IMR-90 (cell line): ENCODE data around the gene DNAJC11. TPM values are rescaled to one million over a fixed set of nuclear protein-coding genes. Genes with fewer than 3 reads are reported as not detected.
A peak's percentile ranks its signal among the peaks of the same experiment; 100 is the strongest.

ENCODE experiments used
- ATAC-seq: fragments of 200-7000 bp; cut with Tn5 transposase; 2 replicates; pipeline ENCODE4 v1.9.1; 2020; ENCODE audit warnings: low read depth, mild to moderate bottlenecking, moderate library complexity
- BruUV-seq: library from RNA; stranded (reverse); fragments of 400-500 nt; replicated peaks from 2 replicates; lab custom pipeline; 2021; lab: Mats Ljungman, UMichigan
- CTCF ChIA-PET: fragments of 300-600 bp; formaldehyde crosslinking; extraction: SDS; loops from one replicate; lab custom pipeline; 2021; ENCODE audit warnings: antibody characterized with exemption; lab: Yijun Ruan, JAX
- POLR2A ChIA-PET: fragments of 300-600 bp; sonication (Branson Sonifier 250); formaldehyde crosslinking; loops from one replicate; lab custom pipeline; 2022; ENCODE audit warnings: antibody characterized with exemption; ENCODE audit not compliant: unreplicated experiment; lab: Charles Lee
- DNase-seq: peaks from one replicate; pipeline ENCODE4 v3.0.0; 2013
- H2AFZ ChIP-seq: replicated peaks from 2 replicates; pipeline ENCODE3; 2013; ENCODE audit warnings: low read length, mild to moderate bottlenecking; ENCODE audit not compliant: poor library complexity
- H2AK5ac ChIP-seq: 2 replicates; pipeline ENCODE4 v1.6.1; 2013; ENCODE audit warnings: low read depth, low read length, inconsistent platforms
- H2AK9ac ChIP-seq: replicated peaks from 2 replicates; pipeline ENCODE3; 2013; ENCODE audit warnings: mild to moderate bottlenecking, low read depth, low read length, moderate library complexity; ENCODE audit not compliant: poor library complexity
- H2BK120ac ChIP-seq: 2 replicates; pipeline ENCODE4 v1.6.1; 2013; ENCODE audit warnings: low read depth, low read length, inconsistent platforms
- H2BK15ac ChIP-seq: 3 replicates; pipeline ENCODE4 v1.6.1; 2013; ENCODE audit warnings: low read depth, low read length, inconsistent platforms
- H2BK20ac ChIP-seq: 2 replicates; pipeline ENCODE4 v1.6.1; 2013; ENCODE audit warnings: low read depth, mild to moderate bottlenecking, inconsistent platforms, low read length, moderate library complexity
- H2BK5ac ChIP-seq: 2 replicates; pipeline ENCODE4 v1.6.1; 2013; ENCODE audit warnings: mild to moderate bottlenecking, low read depth, low read length, inconsistent platforms; ENCODE audit not compliant: poor library complexity, severe bottlenecking
- H3K14ac ChIP-seq: replicated peaks from 2 replicates; pipeline ENCODE4 v1.6.1; 2013; ENCODE audit warnings: low read depth, low read length, inconsistent platforms
- H3K18ac ChIP-seq: 2 replicates; pipeline ENCODE4 v1.6.1; 2013; ENCODE audit warnings: low read depth, low read length, control low read depth
- H3K23ac ChIP-seq: 2 replicates; pipeline ENCODE4 v1.6.1; 2013; ENCODE audit warnings: low read depth, low read length, inconsistent platforms
- H3K27ac ChIP-seq: 2 replicates; pipeline ENCODE4 v1.5.1; 2013; ENCODE audit warnings: mild to moderate bottlenecking, control low read depth, low read length; ENCODE audit not compliant: insufficient read depth
- H3K27me3 ChIP-seq: 2 replicates; pipeline ENCODE4 v1.6.1; 2013; ENCODE audit warnings: low read length; ENCODE audit not compliant: control insufficient read depth, insufficient read depth
- H3K36me3 ChIP-seq: 2 replicates; pipeline ENCODE4 v1.6.1; 2013; ENCODE audit warnings: low read length, mixed read lengths; ENCODE audit not compliant: control insufficient read depth, insufficient read depth
- H3K4ac ChIP-seq: 2 replicates; pipeline ENCODE4 v1.6.1; 2013; ENCODE audit warnings: low read depth, low read length, inconsistent platforms
- H3K4me1 ChIP-seq: 2 replicates; pipeline ENCODE4 v1.6.1; 2013; ENCODE audit warnings: low read length, mixed read lengths; ENCODE audit not compliant: control insufficient read depth, insufficient read depth
- H3K4me2 ChIP-seq: 2 replicates; pipeline ENCODE4 v1.6.1; 2013; ENCODE audit warnings: low read depth, mild to moderate bottlenecking, control low read depth, low read length, moderate library complexity
- H3K4me3 ChIP-seq: 2 replicates; pipeline ENCODE4 v1.5.1; 2013; ENCODE audit warnings: low read depth, mild to moderate bottlenecking, control low read depth, low read length, moderate library complexity; ENCODE audit not compliant: insufficient read depth
- H3K56ac ChIP-seq: 2 replicates; pipeline ENCODE4 v1.6.1; 2013; ENCODE audit warnings: low read length, inconsistent platforms; ENCODE audit not compliant: insufficient read depth; ENCODE audit errors: extremely low read depth
- H3K79me1 ChIP-seq, 2 experiments: 2 replicates each; pipeline ENCODE4 v1.6.1; 2013; ENCODE audit warnings: low read length in 2 of 2, inconsistent platforms in 1 of 2, low read depth in 1 of 2
- H3K9ac ChIP-seq: 2 replicates; pipeline ENCODE4 v1.6.1; 2013; ENCODE audit warnings: low read depth, low read length, control low read depth
- H3K9me1 ChIP-seq: 2 replicates; pipeline ENCODE4 v1.6.1; 2013; ENCODE audit warnings: low read length, inconsistent platforms; ENCODE audit not compliant: insufficient read depth
- H3K9me3 ChIP-seq: 2 replicates; pipeline ENCODE4 v1.6.1; 2013; ENCODE audit warnings: low read length; ENCODE audit not compliant: control insufficient read depth, insufficient read depth
- H4K20me1 ChIP-seq: 2 replicates; pipeline ENCODE4 v1.6.1; 2013; ENCODE audit warnings: low read length, inconsistent platforms; ENCODE audit not compliant: insufficient read depth
- H4K5ac ChIP-seq: 2 replicates; pipeline ENCODE4 v1.6.1; 2013; ENCODE audit warnings: mild to moderate bottlenecking, low read depth, low read length, control low read depth
- H4K8ac ChIP-seq, 2 experiments: 2 replicates each; pipeline ENCODE4 v1.6.1; 2013; ENCODE audit warnings: low read depth in 2 of 2, low read length in 2 of 2, control low read depth in 1 of 2, inconsistent platforms in 1 of 2
- H4K91ac ChIP-seq: 2 replicates; pipeline ENCODE4 v1.6.1; 2013; ENCODE audit warnings: low read depth, low read length, inconsistent platforms; ENCODE audit not compliant: insufficient read depth
- BHLHE40 ChIP-seq: fragments of 150-350 bp; IDR thresholded peaks from 2 replicates; pipeline ENCODE4 v1.6.1; 2016; ENCODE audit warnings: mild to moderate bottlenecking, low read depth, low read length
- CEBPB ChIP-seq: IDR thresholded peaks from 2 replicates; pipeline ENCODE4 v1.6.1; 2012; ENCODE audit warnings: low read depth, low read length, improper control_type of control experiment
- CHD1 ChIP-seq: IDR thresholded peaks from 2 replicates; pipeline ENCODE4 v1.6.1; 2012; ENCODE audit warnings: low read depth, low read length, improper control_type of control experiment
- ELK1 ChIP-seq: fragments of 150-350 bp; IDR thresholded peaks from 2 replicates; pipeline ENCODE4 v1.6.1; 2016; ENCODE audit warnings: low read depth, mild to moderate bottlenecking, low read length, moderate library complexity, borderline replicate concordance
- FOS ChIP-seq: fragments of 150-350 bp; IDR thresholded peaks from 2 replicates; pipeline ENCODE4 v1.6.1; 2016; ENCODE audit warnings: low read depth, low read length
- MAFK ChIP-seq: IDR thresholded peaks from 2 replicates; pipeline ENCODE4 v1.6.1; 2012; ENCODE audit warnings: low read depth, low read length, improper control_type of control experiment
- MAZ ChIP-seq: IDR thresholded peaks from 2 replicates; pipeline ENCODE4 v1.6.1; 2012; ENCODE audit warnings: low read depth, mild to moderate bottlenecking, low read length, improper control_type of control experiment, moderate library complexity, borderline replicate concordance
- MXI1 ChIP-seq: IDR thresholded peaks from 2 replicates; pipeline ENCODE4 v1.6.1; 2012; ENCODE audit warnings: low read depth, mild to moderate bottlenecking, low read length, moderate library complexity, borderline replicate concordance
- NFE2L2 ChIP-seq: fragments of 150-350 bp; IDR thresholded peaks from 2 replicates; pipeline ENCODE4 v1.6.1; 2016; ENCODE audit warnings: low read depth, mild to moderate bottlenecking, low read length
- POLR2A ChIP-seq: IDR thresholded peaks from 2 replicates; pipeline ENCODE4 v1.6.1; 2012; ENCODE audit warnings: mild to moderate bottlenecking, low read depth, low read length
- RAD21 ChIP-seq: IDR thresholded peaks from 2 replicates; pipeline ENCODE4 v1.6.1; 2012; ENCODE audit warnings: low read length, improper control_type of control experiment
- RCOR1 ChIP-seq: IDR thresholded peaks from 2 replicates; pipeline ENCODE4 v1.6.1; 2012; ENCODE audit warnings: mild to moderate bottlenecking, low read length, improper control_type of control experiment; ENCODE audit not compliant: insufficient replicate concordance
- SMC3 ChIP-seq: fragments of 150-350 bp; IDR thresholded peaks from 2 replicates; pipeline ENCODE4 v1.6.1; 2016; ENCODE audit warnings: low read depth, mild to moderate bottlenecking, antibody characterized with exemption, low read length, moderate library complexity
- WGBS, 2 experiments: methylation state at CpG; one replicate each; pipeline versions ENCODE4 v1.1.5 to v1.1.7; 2013; ENCODE audit warnings: missing lambda C conversion rate in 2 of 2; ENCODE audit not compliant: insufficient read length in 1 of 2; ENCODE audit errors: extremely low coverage in 2 of 2; 5-methylcytosine and 5-hydroxymethylcytosine counted together
- dilution Hi-C: fragments of 300-500 bp; cut with HindIII; formaldehyde crosslinking; loops from one replicate; pipeline ENCODE4 v1.14.3; 2018; ENCODE audit warnings: low sequenced_read_pairs; ENCODE audit not compliant: unreplicated experiment
- in situ Hi-C: fragments of 300-500 bp; cut with MboI; formaldehyde crosslinking; loops from 3 replicates; pipeline ENCODE4 v1.14.3; 2019; ENCODE audit warnings: low sequenced_read_pairs, inconsistent platforms, mixed read lengths
- intact Hi-C: fragments of 100-400 bp; cut with micrococcal nuclease; formaldehyde crosslinking; loops from 2 replicates; pipeline ENCODE4 v1.10.0; 2022
- polyA plus RNA-seq, 3 experiments: library from polyadenylated mRNA; depleted of rRNA; stranded (reverse); fragments of >200 nt; gene quantifications; 2 replicates each; pipeline ENCODE4 v1.2.3, GENCODE V29; 2012; ENCODE audit warnings: low replicate concordance in 1 of 3
- total RNA-seq: library from RNA; depleted of rRNA; stranded (reverse); fragments of >200 nt; gene quantifications from 2 replicates; pipeline ENCODE4 v1.2.3, GENCODE V29; 2012
- TF ChIP-seq, protein P1 (sequence below): conservative IDR thresholded peaks from 2 replicates; pipeline ENCODE4 v1.5.1; 2012; ENCODE audit warnings: mild to moderate bottlenecking, low read depth, low read length, improper control_type of control experiment
- TF ChIP-seq, protein P2 (sequence below): fragments of 150-350 bp; IDR thresholded peaks from 2 replicates; pipeline ENCODE4 v1.6.1; 2017; ENCODE audit warnings: mild to moderate bottlenecking, antibody characterized with exemption, low read length, low read depth

The DNAJC11 gene
- total and polyA plus RNA-seq, 2 of the 4 experiments (the other 2 are of a cell fraction) = 38.7 to 48.5 TPM

GRCh38 chr1:6674771-6675170 is 26.8 kb downstream of the DNAJC11 start:
- no peak overlapping the region for H4K8ac ChIP-seq
- peaks cover 13 to 36% of the 10 kb centered on the region in 2 experiments for H3K79me1 ChIP-seq
- H2AFZ ChIP-seq = no peak overlapping the region
- peaks cover 20% of the 10 kb centered on the region for H3K36me3 ChIP-seq
- no peaks in the 10 kb centered on the region; the same call in none of the 2 replicates for H3K9me1 ChIP-seq
- H4K91ac ChIP-seq = no peak overlapping the region
- no peak overlapping the region for H3K4me2 ChIP-seq
- H4K5ac ChIP-seq = no peak overlapping the region; the same call in 1 of the 2 replicates
- no peak overlapping the region for H3K14ac ChIP-seq
- ChIA-PET POLR2A (interaction anchor here (0.5 kb wide), 1 partner anchor 20 kb away, joined by 3 read pairs; no protein-coding TSS in a partner anchor), CTCF (no interaction called here)
- WGBS, 2 experiments = no CpG with 5 or more reads among the region's 1 CpG
- no peaks in the 10 kb centered on the region for H3K27me3 ChIP-seq
- no peak overlapping the region for H2BK15ac ChIP-seq
- peak; percentile 41 for ATAC-seq
- H2AK9ac ChIP-seq = no peak overlapping the region
- BruUV-seq = no TSS peak
- H2BK20ac ChIP-seq = no peak overlapping the region
- no peak overlapping the region for H3K18ac ChIP-seq
- in situ Hi-C loops (no loop called here), intact Hi-C loops (no loop called here), dilution Hi-C loops (no loop called here)
- peak overlapping the region; percentile 39 for H2BK5ac ChIP-seq
- no peak overlapping the region for H3K23ac ChIP-seq
- no peak for DNase-seq
- TF ChIP-seq MAFK (no peak), SMC3 (no peak), CEBPB (no peak), RAD21 (no peak), MXI1 (no peak), NFE2L2 (no peak), BHLHE40 (no peak), POLR2A (no peak), MAZ (no peak), CHD1 (no peak), RCOR1 (no peak), FOS (no peak), ELK1 (no peak)
- TF ChIP-seq, protein P1, sequence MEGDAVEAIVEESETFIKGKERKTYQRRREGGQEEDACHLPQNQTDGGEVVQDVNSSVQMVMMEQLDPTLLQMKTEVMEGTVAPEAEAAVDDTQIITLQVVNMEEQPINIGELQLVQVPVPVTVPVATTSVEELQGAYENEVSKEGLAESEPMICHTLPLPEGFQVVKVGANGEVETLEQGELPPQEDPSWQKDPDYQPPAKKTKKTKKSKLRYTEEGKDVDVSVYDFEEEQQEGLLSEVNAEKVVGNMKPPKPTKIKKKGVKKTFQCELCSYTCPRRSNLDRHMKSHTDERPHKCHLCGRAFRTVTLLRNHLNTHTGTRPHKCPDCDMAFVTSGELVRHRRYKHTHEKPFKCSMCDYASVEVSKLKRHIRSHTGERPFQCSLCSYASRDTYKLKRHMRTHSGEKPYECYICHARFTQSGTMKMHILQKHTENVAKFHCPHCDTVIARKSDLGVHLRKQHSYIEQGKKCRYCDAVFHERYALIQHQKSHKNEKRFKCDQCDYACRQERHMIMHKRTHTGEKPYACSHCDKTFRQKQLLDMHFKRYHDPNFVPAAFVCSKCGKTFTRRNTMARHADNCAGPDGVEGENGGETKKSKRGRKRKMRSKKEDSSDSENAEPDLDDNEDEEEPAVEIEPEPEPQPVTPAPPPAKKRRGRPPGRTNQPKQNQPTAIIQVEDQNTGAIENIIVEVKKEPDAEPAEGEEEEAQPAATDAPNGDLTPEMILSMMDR = no peak
- TF ChIP-seq, protein P2, sequence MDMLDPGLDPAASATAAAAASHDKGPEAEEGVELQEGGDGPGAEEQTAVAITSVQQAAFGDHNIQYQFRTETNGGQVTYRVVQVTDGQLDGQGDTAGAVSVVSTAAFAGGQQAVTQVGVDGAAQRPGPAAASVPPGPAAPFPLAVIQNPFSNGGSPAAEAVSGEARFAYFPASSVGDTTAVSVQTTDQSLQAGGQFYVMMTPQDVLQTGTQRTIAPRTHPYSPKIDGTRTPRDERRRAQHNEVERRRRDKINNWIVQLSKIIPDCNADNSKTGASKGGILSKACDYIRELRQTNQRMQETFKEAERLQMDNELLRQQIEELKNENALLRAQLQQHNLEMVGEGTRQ = no peak
- no peak overlapping the region for H2AK5ac ChIP-seq
- H3K4me3 ChIP-seq = no peak overlapping the region
- no peak overlapping the region for H3K9ac ChIP-seq
- H3K4me1 ChIP-seq = peaks cover 2% of the 10 kb centered on the region; the same call in 1 of the 2 replicates
- no peaks in the 10 kb centered on the region for H4K20me1 ChIP-seq
- no peak overlapping the region for H2BK120ac ChIP-seq
- H3K27ac ChIP-seq = no peak overlapping the region
- H3K9me3 ChIP-seq = no peaks in the 10 kb centered on the region
- no peak overlapping the region for H3K4ac ChIP-seq
- no peak overlapping the region for H3K56ac ChIP-seq
